IPS DF 4.7 (cell line): Measurements from ENCODE around the gene INO80.

ENCODE experiments used
- DNase-seq: peaks from one replicate; pipeline ENCODE4 v3.0.0-alpha.2; 2013; ENCODE audit warnings: low spot score; ENCODE audit errors: extremely low read depth

The INO80 gene

GRCh38 chr15:40932649-40933516, 183.2 kb downstream of the INO80 start:
- DNase-seq = no peak

- DNase-seq = no peak
Measured at GRCh38 chr15:40932156-40932555, 183.9 kb downstream of the INO80 start.

DNA sequence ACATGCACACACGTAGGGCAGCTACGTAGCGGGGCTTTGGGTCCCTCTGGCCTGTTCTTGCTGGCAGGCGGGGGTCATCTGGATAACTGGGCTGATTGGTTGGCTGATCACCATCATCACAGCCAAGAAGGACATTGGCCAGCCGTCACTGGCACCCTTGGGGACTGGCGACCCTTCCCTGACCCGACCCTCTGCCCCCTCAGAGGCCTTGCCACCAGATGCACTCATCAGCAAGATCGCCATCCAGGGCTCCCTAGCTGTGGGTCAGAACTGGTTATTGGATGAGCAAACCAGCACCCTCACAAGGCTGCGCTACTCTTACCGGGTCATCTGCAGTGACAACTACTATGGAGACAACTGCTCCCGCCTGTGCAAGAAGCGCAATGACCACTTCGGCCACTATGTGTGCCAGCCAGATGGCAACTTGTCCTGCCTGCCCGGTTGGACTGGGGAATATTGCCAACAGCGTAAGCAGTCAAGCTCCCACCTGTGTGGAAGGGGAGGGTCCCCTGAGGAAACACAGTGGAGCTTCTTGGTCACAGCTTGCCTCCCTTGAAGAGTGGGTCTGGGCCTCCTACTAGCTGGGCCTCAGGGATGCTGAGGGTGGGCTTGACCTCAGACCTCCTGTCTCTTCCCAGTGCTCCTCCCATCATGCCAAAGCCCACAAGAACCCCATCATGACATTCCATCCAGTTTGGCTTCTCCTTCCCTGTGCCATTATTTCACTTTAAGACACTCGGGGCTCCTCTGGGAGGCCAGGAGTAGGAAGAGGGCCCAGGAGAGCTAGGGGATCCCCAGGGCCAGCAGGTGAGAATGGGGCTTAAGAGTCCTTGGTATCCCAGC, 184.6 kb downstream of the INO80 start:
- DNase-seq = no peak

- DNase-seq = no peak
Measured at GRCh38 chr15:40930430-40931299, 185.4 kb downstream of the INO80 start.

GRCh38 chr15:40929660-40930429, 186.2 kb downstream of the INO80 start:
- no peak for DNase-seq
